ENCODE results near the gene TTC21A. TPM values are rescaled to one million over a fixed set of nuclear protein-coding genes. Genes with fewer than 3 reads are reported as not detected.

TTC21A gene
- total RNA-seq, 2 donors from 2014 or later: 6.7 to 46.5 TPM

- no peak overlapping the region for H3K4me3 ChIP-seq
- no peaks in the 10 kb centered on the region for H3K9me3 ChIP-seq
- no peaks in the 10 kb centered on the region for H3K27me3 ChIP-seq
- DNase-seq: no peak
- intact Hi-C loops (cut with DNase I): no loop called here
- no peak for ATAC-seq
- H3K36me3 ChIP-seq (replicated peaks in 1 of 2; ENCODE audit: insufficient read depth in 1 of 2, low read depth in 2 of 2): no peaks in the 10 kb centered on the region
- WGBS, 2 donors: 40 to 47% methylated on average over 3 of the region's 3 CpGs
- H3K27ac ChIP-seq: peak overlapping the region; percentile 64 to 87 (median 78)
- peaks cover 61% of the 10 kb centered on the region for H3K4me1 ChIP-seq
- TF ChIP-seq POLR2A (IDR thresholded peaks at IDR 0.05) (no peak), CTCF (IDR thresholded peaks at IDR 0.05) (no peak)
Measured at GRCh38 chr3:39180183-39180545, 72.7 kb downstream of the TTC21A start.

DNA sequence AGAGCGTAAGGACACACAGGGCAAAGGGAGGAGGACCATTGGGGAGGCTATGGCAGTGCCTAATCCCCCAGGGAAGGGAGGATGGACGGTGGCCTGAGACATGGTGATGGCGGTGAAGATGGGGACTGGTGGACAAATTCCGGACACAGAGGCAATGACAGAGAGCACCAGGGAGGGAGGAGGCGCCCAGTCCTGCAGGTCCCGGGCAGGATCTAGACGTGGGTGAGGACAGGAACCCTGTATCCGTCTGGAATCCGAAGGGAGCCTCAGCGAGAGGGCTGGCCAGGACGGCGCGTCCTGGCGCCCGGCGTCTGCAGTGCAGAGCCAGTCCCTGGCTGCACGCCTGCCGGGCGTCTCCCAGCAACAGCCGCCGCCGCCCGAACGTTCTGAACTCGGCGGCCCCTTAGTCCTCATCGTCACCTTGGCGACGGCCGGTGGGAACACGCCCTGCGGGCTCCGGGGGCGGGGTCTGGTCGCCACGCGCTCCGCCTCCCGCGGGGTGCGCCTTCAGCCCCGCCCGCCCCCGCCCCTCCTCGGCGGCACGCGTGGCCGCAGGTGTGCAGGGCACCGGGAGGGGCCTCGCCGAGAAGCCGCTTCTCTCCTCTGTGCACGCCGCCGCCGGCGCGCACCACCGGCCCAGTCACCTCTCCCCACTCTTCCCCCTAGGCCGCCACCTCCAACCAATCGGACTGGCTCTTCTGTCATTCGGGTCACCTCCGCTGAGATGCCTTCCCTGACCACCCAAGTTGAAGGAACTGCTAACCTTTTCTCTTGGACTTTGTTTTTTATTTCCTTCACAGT is 73.3 kb downstream of the TTC21A start:
- Histone ChIP-seq H3K4me1 (peaks cover 61% of the 10 kb centered on the region), H3K36me3 (replicated peaks in 1 of 2; ENCODE audit: insufficient read depth in 1 of 2, low read depth in 2 of 2) (no peaks in the 10 kb centered on the region), H3K27ac (peak overlapping the region; percentile 64 to 87 (median 78)), H3K27me3 (no peaks in the 10 kb centered on the region), H3K9me3 (no peaks in the 10 kb centered on the region), H3K4me3 (no peak overlapping the region)
- ATAC-seq: peak; percentile 83
- TF ChIP-seq POLR2A (IDR thresholded peaks at IDR 0.05) (peak; percentile 29 to 72 (median 70)), CTCF (IDR thresholded peaks at IDR 0.05) (peak in 4 of 7 experiments; percentile 44 to 54 (median 51))
- DNase-seq: peak; percentile 97 to 98 (median 97)
- WGBS, 2 donors: 2 to 4% methylated on average over 23 to 63 of the region's 64 CpGs
- intact Hi-C loops (cut with DNase I): no loop called here

DNA sequence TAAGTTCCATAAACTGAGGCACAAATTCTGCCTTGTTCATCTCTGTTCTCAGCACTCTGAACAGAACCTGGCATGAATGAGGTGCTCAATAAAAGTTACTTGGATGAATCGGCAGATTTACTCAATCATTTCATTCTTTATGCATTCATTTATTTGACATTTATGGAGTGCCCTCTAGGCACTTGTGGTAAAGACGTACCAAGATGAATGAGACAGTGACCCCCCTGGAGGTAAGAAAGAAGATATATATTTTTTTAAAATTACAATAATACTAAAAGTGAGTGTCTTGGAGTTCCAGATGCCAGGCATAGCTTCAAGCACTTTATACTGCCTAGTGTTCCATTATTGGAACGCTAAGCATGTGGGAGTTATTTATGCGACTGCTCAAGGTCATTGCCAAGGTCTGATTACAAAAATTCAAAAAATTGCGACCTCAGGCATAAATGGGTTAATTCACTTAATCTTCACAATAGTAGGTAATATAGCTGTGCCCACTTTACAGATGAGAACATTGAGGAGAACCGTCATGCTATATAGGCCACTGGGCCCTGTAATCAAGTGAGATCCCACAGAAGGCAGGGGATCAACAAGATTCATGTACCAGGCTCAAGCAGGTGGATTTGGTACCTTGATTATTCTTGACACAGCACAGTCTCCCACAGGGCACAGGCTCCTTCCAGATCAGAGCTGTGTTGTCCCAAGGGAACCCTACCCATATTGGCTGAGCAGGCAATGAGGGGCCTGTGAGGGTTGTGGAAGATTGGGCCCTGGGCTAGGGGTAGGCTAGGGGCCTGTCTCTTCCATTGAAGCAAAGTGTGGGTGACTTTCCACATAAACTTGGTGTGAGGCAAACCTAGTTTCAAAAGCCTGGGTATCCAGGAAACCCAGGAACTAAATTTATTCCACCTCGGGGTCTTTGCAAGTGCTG is 74.2 kb downstream of the TTC21A start:
- no peak for ATAC-seq
- Histone ChIP-seq H3K4me1 (peaks cover 55% of the 10 kb centered on the region), H3K27ac (peak overlapping the region; percentile 48 to 87 (median 78)), H3K4me3 (no peak overlapping the region), H3K27me3 (no peaks in the 10 kb centered on the region), H3K9me3 (no peaks in the 10 kb centered on the region), H3K36me3 (replicated peaks in 1 of 2; ENCODE audit: insufficient read depth in 1 of 2, low read depth in 2 of 2) (no peaks in the 10 kb centered on the region)
- intact Hi-C loops (cut with DNase I): no loop called here
- no peak for TF ChIP-seq POLR2A (IDR thresholded peaks at IDR 0.05)
- TF ChIP-seq CTCF (IDR thresholded peaks at IDR 0.05): no peak
- 57% methylated on average over 7 of the region's 7 CpGs for WGBS, 2 donors
- DNase-seq: no peak

DNA sequence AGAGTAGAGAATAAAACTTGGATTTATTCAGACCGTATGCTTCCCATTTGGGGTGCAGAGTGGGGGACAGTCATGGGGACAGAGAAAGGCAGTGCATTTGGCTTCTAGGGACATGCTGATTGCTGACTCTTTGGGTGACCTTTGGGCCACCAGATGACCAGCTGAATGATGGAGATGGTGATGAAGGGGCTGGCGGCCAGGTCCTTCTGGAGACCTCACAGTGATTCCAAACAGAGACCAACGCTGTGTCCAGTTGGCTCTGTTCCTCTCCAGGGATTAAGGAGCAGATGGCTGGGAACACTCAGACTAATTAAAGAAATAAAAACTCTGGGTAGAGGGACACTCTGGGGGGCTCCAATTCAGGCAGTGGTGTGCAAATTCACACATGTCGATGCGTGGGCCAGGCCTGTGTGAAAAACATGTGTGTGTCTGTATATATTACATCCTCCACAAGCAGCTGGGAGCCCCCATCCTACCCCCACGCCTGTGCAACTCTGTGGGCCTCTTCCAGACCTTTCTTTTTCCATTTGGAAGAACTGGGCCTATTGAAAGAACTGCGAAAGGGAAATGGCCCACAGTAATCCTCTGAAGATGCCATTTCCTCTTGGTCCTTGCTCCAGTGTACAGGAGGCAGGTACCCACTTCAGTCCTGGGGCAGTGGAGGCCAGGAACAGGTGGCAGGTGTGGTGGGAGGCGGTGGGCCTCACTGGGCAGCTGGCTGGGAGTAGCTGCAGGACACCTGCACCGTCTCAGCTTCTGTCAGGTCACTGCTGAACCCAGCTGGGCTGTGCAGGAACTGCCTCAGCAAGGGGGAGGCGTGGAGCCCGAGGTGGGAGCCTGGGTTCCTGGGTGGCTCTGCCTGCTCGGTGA is 76.0 kb downstream of the TTC21A start:
- intact Hi-C loops (cut with DNase I): no loop called here
- Histone ChIP-seq H3K4me1 (peaks cover 44% of the 10 kb centered on the region), H3K9me3 (no peaks in the 10 kb centered on the region), H3K27ac (peak overlapping the region in 2 of 4 donors; percentile 17 to 58), H3K4me3 (no peak overlapping the region), H3K36me3 (replicated peaks in 1 of 2; ENCODE audit: insufficient read depth in 1 of 2, low read depth in 2 of 2) (no peaks in the 10 kb centered on the region), H3K27me3 (no peaks in the 10 kb centered on the region)
- TF ChIP-seq POLR2A (IDR thresholded peaks at IDR 0.05): no peak
- TF ChIP-seq CTCF (IDR thresholded peaks at IDR 0.05): no peak
- 86 to 87% methylated on average over 10 to 12 of the region's 12 CpGs for WGBS, 2 donors
- DNase-seq (no peak), ATAC-seq (no peak)
